ELF-1 (cell line): ENCODE data around the gene FOXP1.

ENCODE experiments used
- DNase-seq: peaks from one replicate; pipeline ENCODE4 v3.0.0-alpha.2; 2016; ENCODE audit warnings: low read depth, low spot score

The FOXP1 gene

GRCh38 chr3:71486831-71487230 lies 96.7 kb downstream of the FOXP1 start:
- DNase-seq, result no peak

GRCh38 chr3:71485896-71486295 lies 97.6 kb downstream of the FOXP1 start:
- no peak for DNase-seq

- no peak for DNase-seq
Measured at GRCh38 chr3:71484452-71484851, 99.1 kb downstream of the FOXP1 start.

- no peak for DNase-seq
Measured at GRCh38 chr3:71484047-71484446, 99.5 kb downstream of the FOXP1 start.

- no peak for DNase-seq
Measured at GRCh38 chr3:71482771-71483170, 100.8 kb downstream of the FOXP1 start.

- no peak for DNase-seq
Measured at GRCh38 chr3:71478568-71478967, 105.0 kb downstream of the FOXP1 start.

GRCh38 chr3:71476950-71477349 lies 106.6 kb downstream of the FOXP1 start:
- no peak for DNase-seq

GRCh38 chr3:71469138-71469435 lies 114.4 kb downstream of the FOXP1 start:
- DNase-seq, result no peak

- no peak for DNase-seq
Measured at GRCh38 chr3:71468311-71469137, 115.0 kb downstream of the FOXP1 start.

GRCh38 chr3:71466483-71466882 lies 117.0 kb downstream of the FOXP1 start:
- DNase-seq, result peak; percentile 64

- DNase-seq, result no peak
Measured at GRCh38 chr3:71465371-71466036, 118.0 kb downstream of the FOXP1 start.

GRCh38 chr3:71464613-71465012 lies 118.9 kb downstream of the FOXP1 start:
- DNase-seq, result no peak

- DNase-seq, result no peak
Measured at GRCh38 chr3:71463617-71464016, 119.9 kb downstream of the FOXP1 start.

GRCh38 chr3:71462586-71462985 lies 120.9 kb downstream of the FOXP1 start:
- no peak for DNase-seq

GRCh38 chr3:71461749-71462483 lies 121.6 kb downstream of the FOXP1 start:
- DNase-seq, result no peak

- DNase-seq, result no peak
Measured at GRCh38 chr3:71461114-71461513, 122.4 kb downstream of the FOXP1 start.

GRCh38 chr3:71458895-71459294 lies 124.6 kb downstream of the FOXP1 start:
- DNase-seq, result no peak

- no peak for DNase-seq
Measured at GRCh38 chr3:71456826-71457225, 126.7 kb downstream of the FOXP1 start.

GRCh38 chr3:71456156-71456555 lies 127.4 kb downstream of the FOXP1 start:
- no peak for DNase-seq

GRCh38 chr3:71454512-71455403 lies 128.8 kb downstream of the FOXP1 start:
- DNase-seq, result no peak

GRCh38 chr3:71453822-71454511 lies 129.6 kb downstream of the FOXP1 start:
- no peak for DNase-seq
